ENCODE results near the gene CEP162.
"Not testable (repeated sequence)": the region's sequence is repeated elsewhere in the genome, so short reads cannot be mapped to it uniquely, and the experiment has no call there.

The CEP162 gene

GRCh38 chr6:84150705-84151104 lies 76.7 kb downstream of the CEP162 start:
- ATAC-seq, result peak in 1 of 2 donors; percentile 35

GRCh38 chr6:84141521-84141920 lies 85.9 kb downstream of the CEP162 start:
- ATAC-seq, result no peak

- ATAC-seq, result no peak
Observed at GRCh38 chr6:84139311-84139710, 88.1 kb downstream of the CEP162 start.

DNA sequence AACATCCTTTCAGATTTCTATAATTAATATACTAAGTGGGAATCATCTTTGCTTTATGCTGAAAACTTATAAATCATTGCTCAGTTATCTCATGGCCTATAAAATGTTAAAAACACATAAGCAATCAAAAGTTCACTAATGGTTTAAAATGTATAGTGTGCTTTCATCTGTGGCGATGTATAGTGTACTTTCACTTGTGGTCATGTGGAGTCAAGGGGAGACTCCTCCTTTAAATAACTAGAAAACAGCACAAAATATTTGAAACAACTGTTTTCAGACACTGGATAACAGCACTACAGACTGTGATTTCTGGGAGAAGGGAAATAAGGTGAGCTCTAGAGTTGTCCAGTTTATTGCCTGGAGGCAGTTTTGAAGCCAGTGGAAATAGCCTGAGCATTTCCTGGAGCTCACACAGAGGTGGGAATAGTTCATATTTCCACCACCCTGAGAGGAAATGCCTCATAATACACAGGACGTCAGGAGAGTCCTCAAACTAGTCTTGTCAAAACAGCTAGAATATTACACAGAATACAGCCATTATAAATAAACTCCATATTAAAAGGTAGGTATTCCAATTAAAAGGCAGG lies 89.4 kb downstream of the CEP162 start:
- ATAC-seq, result no peak

GRCh38 chr6:84137051-84137375 lies 90.4 kb downstream of the CEP162 start:
- ATAC-seq, result no peak

- ATAC-seq, result no peak
Observed at GRCh38 chr6:84136364-84137050, 90.9 kb downstream of the CEP162 start.

- no peak for ATAC-seq
Observed at GRCh38 chr6:84135291-84135690, 92.2 kb downstream of the CEP162 start.

GRCh38 chr6:84133385-84133784 lies 94.1 kb downstream of the CEP162 start:
- ATAC-seq, result not testable (repeated sequence)

DNA sequence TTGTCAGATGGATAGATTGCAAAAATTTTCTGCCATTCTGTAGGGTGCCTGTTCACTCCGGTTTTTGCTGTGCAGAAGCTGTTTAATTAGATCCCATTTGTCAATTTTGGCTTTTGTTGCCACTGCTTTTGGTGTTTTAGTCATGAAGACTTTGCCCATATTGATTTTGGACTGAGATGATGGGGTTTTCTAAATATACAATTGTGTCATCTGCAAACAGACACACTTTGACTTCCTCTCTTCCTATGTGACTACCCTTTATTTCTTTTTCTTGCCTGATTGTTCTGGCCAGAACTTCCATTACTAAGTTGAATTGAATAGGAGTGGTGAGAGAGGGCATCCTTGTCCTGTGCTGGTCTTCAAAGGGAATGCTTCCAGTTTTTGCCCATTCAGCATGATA lies 97.9 kb downstream of the CEP162 start:
- not testable (repeated sequence) for ATAC-seq

GRCh38 chr6:84123186-84123585 lies 104.3 kb downstream of the CEP162 start:
- ATAC-seq, result no peak

GRCh38 chr6:84119277-84119676 lies 108.2 kb downstream of the CEP162 start:
- ATAC-seq, result no peak

DNA sequence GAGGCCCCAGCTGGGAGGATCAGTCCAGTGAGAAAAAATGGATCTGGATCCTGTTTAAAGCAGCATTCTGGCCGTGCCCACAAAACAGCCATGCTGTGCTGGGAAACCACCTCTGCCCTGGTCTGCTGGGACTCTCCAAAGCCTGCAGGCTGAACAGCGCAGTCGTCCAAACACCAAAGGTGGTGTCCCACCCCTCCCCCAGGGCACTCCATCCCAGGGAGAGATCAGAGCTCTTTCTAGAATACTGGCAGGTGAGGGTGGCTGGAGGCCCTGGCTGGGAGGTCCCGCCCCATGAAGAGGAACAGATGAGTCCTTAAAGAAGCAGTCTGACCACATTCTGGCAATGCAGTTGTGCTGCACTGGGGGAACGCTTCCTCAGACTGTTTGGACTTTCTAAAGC lies 109.3 kb downstream of the CEP162 start:
- no peak for ATAC-seq

GRCh38 chr6:84114933-84115594 lies 112.4 kb downstream of the CEP162 start:
- ATAC-seq, result not testable (repeated sequence)

- not testable (repeated sequence) for ATAC-seq
Observed at GRCh38 chr6:84111351-84111750, 116.1 kb downstream of the CEP162 start.

DNA sequence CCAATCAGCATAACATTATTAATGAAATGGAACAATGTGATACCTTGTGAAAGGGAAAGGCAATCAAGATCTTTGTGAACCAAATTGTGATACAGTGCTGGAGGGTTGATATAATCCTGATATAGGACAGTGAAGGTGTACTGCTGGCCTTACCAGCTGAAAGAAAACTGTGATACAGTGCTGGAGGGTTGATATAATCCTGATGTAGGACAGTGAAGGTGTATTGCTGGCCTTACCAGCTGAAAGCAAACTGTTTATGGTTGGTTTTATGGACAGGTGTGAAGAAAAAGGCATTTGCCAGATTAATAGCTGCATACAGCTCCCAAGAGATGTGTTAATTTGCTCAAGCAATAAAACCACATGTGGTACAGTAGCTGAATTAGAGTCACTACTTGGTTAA lies 119.9 kb downstream of the CEP162 start:
- no peak for ATAC-seq

DNA sequence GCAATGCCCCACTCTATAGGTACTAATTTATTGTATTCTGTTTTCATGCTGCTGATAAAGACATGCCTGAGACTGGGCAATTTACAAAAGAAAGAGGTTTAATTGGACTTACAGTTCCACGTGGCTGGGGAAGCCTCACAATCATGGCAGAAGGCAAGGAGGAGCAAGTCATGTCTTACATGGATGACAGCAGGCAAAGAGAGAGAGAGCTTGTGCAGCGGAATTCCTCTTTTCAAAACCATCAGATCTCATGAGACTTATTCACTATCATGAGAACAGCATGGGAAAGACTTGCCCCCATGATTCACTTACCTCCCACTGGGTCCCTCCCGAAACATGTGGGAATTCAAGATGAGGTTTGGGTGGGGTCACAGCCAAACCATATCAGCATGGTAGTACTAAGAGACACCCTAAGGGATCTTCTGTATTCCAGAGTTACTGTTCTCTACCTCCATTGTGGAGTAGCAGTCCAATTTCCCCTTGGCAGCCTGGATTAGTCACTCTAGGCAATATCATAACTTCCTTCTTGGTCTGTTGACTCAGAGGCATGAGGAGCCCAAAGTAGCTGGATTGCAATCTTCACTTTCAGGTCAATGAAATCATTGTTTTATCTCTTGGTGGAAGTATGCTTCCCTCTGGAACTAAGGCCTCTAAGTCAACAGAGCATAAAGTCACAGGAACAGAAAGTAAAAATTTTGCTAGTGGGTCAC lies 122.1 kb downstream of the CEP162 start:
- not testable (repeated sequence) for ATAC-seq

- ATAC-seq, result no peak
Observed at GRCh38 chr6:84103029-84103428, 124.4 kb downstream of the CEP162 start.

- no peak for ATAC-seq
Observed at GRCh38 chr6:84095156-84095555, 132.3 kb downstream of the CEP162 start.

DNA sequence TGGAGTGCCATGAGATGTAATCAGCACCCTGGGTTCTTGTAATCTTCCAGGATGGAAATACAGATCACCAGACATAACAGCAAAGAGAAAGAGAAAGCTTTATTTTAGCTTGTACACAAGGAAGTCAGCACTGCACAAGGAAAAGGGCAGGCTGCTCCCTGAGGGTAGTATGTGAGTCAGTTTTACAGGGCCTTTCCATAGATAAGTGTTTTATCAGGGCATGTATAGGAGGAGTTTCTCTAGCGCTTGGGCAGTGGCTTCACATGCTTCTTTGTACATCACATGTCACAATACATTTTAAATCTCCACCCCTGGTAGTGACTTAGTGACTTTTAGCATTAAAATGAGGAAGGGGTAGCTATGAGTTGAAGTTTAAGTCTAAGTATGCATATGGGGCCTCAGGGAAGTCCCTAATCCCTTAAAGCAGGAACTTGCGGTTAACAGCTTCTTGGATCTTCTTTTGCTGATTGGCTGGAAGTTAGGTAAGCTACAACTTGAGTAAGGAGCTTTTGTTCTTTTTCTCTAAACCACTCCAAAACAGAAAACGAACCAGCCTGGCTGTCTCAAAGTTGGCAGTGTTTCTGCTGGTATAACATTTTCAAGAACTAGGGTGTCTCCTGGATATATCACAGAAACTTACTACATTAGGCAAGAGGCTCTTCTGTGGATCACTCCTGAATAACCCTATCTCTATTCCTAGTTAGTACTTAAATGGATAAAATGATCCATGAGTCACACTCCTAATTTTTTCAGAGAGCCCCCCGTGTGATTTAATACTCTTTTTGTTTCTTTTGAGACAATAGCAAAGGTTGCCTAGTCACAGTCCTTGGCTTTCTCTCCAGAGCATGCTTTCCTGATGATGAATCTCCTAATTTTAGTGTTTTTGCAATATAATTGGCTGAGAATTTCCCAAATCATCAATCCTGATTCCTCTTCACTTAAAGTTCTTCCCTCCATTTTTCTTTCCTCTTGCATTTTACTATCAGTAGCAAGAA lies 133.7 kb downstream of the CEP162 start:
- ATAC-seq, result no peak

DNA sequence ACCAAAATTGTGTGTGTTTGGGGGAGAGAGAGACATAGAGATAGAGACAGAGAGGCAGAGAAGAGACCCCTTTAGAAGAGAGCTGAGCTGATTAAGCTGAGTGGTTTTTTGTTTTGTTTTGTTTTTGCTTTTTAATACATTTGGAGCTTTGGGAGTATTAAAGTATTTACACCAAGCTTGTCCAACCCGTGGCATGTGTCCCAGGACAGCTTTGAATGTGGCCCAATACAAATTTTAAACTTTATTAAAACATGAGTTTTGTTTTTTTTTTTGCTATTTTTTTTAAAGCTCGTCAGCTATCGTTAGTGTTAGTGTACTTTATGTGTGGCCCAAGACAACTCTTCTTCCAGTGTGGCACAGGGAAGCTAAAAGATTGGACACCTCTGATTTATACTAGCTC lies 137.9 kb downstream of the CEP162 start:
- no peak for ATAC-seq

GRCh38 chr6:84089081-84089480 lies 138.4 kb downstream of the CEP162 start:
- no peak for ATAC-seq

All from activated CD4-positive, CD25-positive, alpha-beta regulatory T cell treated with anti-CD3 and anti-CD28 coated beads, Interleukin-2, amount 50 U/mL, for 24 hours (primary cell).